Fibroblast of lung (primary cell): ENCODE measurements around the gene RANBP3. TPM values are rescaled to one million over a fixed set of nuclear protein-coding genes. Genes with fewer than 3 reads are reported as not detected.
"Not testable (repeated sequence)": the region's sequence is repeated elsewhere in the genome, so short reads cannot be mapped to it uniquely, and the experiment has no call there.

Source experiments
- DNase-seq, 2 donors: peaks; one replicate each; pipeline versions ENCODE4 v3.0.0 to v3.0.0-alpha.2; 2010; ENCODE audit warnings: low read depth in 2 of 2
- H2AFZ ChIP-seq: 2 replicates; pipeline ENCODE4 v1.5.1; 2012; ENCODE audit warnings: low read length, control low read depth, inconsistent platforms
- H3K27ac ChIP-seq: 2 replicates; pipeline ENCODE4 v1.5.1; 2011; ENCODE audit warnings: low read length, control low read depth; ENCODE audit not compliant: insufficient read depth
- H3K27me3 ChIP-seq: 2 replicates; pipeline ENCODE4 v1.5.1; 2011; ENCODE audit warnings: mild to moderate bottlenecking, low read length; ENCODE audit not compliant: control insufficient read depth, insufficient read depth
- H3K36me3 ChIP-seq: 2 replicates; pipeline ENCODE4 v1.5.1; 2011; ENCODE audit warnings: low read length; ENCODE audit not compliant: control insufficient read depth, insufficient read depth
- H3K4me1 ChIP-seq: 2 replicates; pipeline ENCODE4 v1.5.1; 2011; ENCODE audit warnings: low read length; ENCODE audit not compliant: control insufficient read depth, insufficient read depth; ENCODE audit errors: extremely low read depth
- H3K4me2 ChIP-seq: 2 replicates; pipeline ENCODE4 v1.5.1; 2011; ENCODE audit warnings: low read length, control low read depth; ENCODE audit not compliant: insufficient read depth; ENCODE audit errors: extremely low read depth
- H3K4me3 ChIP-seq, 4 experiments: fragments of 200-600 bp in 1 of 4; sonication (generic) in 1 of 4; replicated peaks in 1 of 4; 2 replicates each; pipeline ENCODE4 v1.5.1; 2011 to 2016; ENCODE audit warnings: low read length in 4 of 4, low read depth in 3 of 4, mild to moderate bottlenecking in 3 of 4, control low read depth in 2 of 4, inconsistent platforms in 1 of 4, mixed read lengths in 1 of 4; ENCODE audit not compliant: insufficient read depth in 1 of 4; ENCODE audit errors: control extremely low read depth in 1 of 4
- H3K79me2 ChIP-seq: 2 replicates; pipeline ENCODE4 v1.5.1; 2012; ENCODE audit warnings: mild to moderate bottlenecking, low read length, inconsistent platforms; ENCODE audit not compliant: control insufficient read depth, insufficient read depth
- H3K9ac ChIP-seq: 2 replicates; pipeline ENCODE4 v1.5.1; 2011; ENCODE audit warnings: mild to moderate bottlenecking, low read length, control low read depth; ENCODE audit not compliant: insufficient read depth
- H3K9me3 ChIP-seq: 2 replicates; pipeline ENCODE4 v1.5.1; 2012; ENCODE audit warnings: low read depth, low read length; ENCODE audit not compliant: control insufficient read depth, insufficient read depth
- H4K20me1 ChIP-seq: 2 replicates; pipeline ENCODE4 v1.5.1; 2011; ENCODE audit warnings: low read length; ENCODE audit not compliant: control insufficient read depth, insufficient read depth; ENCODE audit errors: extremely low read depth
- EZH2 ChIP-seq: IDR thresholded peaks from 2 replicates; pipeline ENCODE4 v1.5.1; 2012; ENCODE audit warnings: low read length, control low read depth, mild to moderate bottlenecking; ENCODE audit errors: missing control alignments
- polyA plus RNA-seq, 2 donors: library from polyadenylated mRNA; depleted of rRNA in 1 of 2; stranded (reverse) in 1 of 2; unstranded in 1 of 2; fragments of >200 nt; gene quantifications; 2 replicates each; pipeline ENCODE4 v1.2.1, GENCODE V29; 2011 to 2012; ENCODE audit warnings: missing spikeins in 1 of 2
- total RNA-seq: library from RNA; depleted of rRNA; stranded (reverse); fragments of >200 nt; gene quantifications from 2 replicates; pipeline ENCODE4 v1.2.1, GENCODE V29; 2014
- TF ChIP-seq, protein P1 (sequence below), 2 donors: IDR thresholded peaks in 1 of 2; conservative IDR thresholded peaks in 1 of 2; 1 replicate in 1 of 2; 2 replicates in 1 of 2; pipeline ENCODE4 v1.5.1; 2011 to 2012; ENCODE audit warnings: low read length in 2 of 2, control low read depth in 1 of 2, inconsistent platforms in 1 of 2, low read depth in 1 of 2, mild to moderate bottlenecking in 1 of 2

RANBP3 gene
- total and polyA plus RNA-seq, 2 donors (not counting 1 experiment from before 2014, with no cell fraction given): 39.8 to 59.4 TPM

DNA sequence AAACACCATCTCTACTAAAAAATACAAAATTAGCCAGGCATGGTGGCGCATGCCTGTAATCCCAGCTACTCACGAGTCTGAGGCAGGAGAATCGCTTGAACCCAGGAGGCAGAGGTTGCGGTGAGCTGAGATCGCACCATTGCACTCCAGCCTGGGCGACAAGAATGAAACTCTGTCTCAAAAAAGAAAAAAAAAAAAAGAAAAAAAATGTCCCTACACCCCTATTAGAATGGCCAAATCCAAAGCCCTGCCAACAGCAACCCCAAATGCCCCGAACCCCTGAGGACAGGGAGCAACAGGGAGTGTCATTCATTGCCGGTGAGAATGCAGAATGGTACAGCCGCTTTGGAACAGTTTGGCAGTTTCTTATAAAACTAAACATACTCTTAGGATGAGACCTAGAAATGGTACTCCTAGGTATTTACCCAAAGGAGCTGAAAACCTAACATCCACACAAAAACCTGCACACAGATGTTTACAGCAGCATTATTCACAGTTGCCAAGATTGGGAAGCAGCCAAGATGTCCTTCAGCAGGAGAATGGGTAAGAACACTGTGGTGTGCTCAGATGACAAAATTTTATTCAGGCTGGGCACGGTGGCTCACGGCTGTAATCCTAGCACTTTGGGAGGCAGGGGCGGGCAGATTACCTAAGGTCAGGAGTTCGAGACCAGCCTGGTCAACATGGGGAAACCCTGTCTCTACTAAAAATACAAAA lies 94.6 kb downstream of the RANBP3 start:
- H3K27ac ChIP-seq, H3K4me1 ChIP-seq, H3K9me3 ChIP-seq, H2AFZ ChIP-seq, H4K20me1 ChIP-seq, DNase-seq, H3K4me3 ChIP-seq, H3K36me3 ChIP-seq, H3K79me2 ChIP-seq, H3K9ac ChIP-seq, H3K4me2 ChIP-seq, H3K27me3 ChIP-seq: not testable (repeated sequence)

DNA sequence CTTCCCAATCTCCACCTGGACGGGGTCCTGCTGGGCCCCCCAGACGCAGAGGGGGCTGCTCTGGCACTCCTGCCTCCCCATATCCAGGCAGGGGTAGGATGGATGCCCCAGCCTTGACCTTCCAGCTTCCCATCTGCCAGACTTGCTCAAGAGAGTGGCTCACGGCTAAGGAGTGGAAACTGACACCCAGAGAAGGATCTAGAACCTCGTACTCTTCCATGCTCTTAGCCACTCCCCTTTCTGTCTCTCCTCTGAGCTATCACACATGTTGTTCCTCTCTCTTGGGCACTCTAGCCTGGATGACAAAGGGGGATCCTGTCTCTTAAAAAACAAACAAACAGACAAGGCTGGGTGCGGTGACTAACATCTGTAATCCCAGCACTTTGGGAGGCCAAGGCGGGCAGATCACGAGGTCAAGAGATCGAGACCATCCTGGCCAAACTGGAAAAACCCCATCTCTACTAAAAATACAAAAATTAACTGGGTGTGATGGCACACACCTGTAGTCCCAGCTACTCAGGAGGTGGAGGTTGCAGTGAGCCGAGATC lies 95.4 kb downstream of the RANBP3 start:
- no peak overlapping the region for H3K27ac ChIP-seq
- no peak overlapping the region for H3K4me3 ChIP-seq
- H3K27me3 ChIP-seq: no peaks in the 10 kb centered on the region
- H3K36me3 ChIP-seq: no peaks in the 10 kb centered on the region
- H3K9ac ChIP-seq: no peak overlapping the region
- peaks cover 5% of the 10 kb centered on the region for H3K4me1 ChIP-seq
- peak in 1 of 2 donors; percentile 37 for DNase-seq
- no peak overlapping the region for H2AFZ ChIP-seq
- H3K9me3 ChIP-seq: no peaks in the 10 kb centered on the region
- no peak overlapping the region for H3K4me2 ChIP-seq
- no peaks in the 10 kb centered on the region for H4K20me1 ChIP-seq
- TF ChIP-seq, protein P1, sequence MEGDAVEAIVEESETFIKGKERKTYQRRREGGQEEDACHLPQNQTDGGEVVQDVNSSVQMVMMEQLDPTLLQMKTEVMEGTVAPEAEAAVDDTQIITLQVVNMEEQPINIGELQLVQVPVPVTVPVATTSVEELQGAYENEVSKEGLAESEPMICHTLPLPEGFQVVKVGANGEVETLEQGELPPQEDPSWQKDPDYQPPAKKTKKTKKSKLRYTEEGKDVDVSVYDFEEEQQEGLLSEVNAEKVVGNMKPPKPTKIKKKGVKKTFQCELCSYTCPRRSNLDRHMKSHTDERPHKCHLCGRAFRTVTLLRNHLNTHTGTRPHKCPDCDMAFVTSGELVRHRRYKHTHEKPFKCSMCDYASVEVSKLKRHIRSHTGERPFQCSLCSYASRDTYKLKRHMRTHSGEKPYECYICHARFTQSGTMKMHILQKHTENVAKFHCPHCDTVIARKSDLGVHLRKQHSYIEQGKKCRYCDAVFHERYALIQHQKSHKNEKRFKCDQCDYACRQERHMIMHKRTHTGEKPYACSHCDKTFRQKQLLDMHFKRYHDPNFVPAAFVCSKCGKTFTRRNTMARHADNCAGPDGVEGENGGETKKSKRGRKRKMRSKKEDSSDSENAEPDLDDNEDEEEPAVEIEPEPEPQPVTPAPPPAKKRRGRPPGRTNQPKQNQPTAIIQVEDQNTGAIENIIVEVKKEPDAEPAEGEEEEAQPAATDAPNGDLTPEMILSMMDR (conservative IDR thresholded peaks at IDR 0.05 in 1 of 2, IDR thresholded peaks at IDR 0.05 in 1 of 2; ENCODE audit: low read depth in 1 of 2, low read length in 2 of 2): no peak
- no peak for TF ChIP-seq EZH2
- H3K79me2 ChIP-seq: no peaks in the 10 kb centered on the region

DNA sequence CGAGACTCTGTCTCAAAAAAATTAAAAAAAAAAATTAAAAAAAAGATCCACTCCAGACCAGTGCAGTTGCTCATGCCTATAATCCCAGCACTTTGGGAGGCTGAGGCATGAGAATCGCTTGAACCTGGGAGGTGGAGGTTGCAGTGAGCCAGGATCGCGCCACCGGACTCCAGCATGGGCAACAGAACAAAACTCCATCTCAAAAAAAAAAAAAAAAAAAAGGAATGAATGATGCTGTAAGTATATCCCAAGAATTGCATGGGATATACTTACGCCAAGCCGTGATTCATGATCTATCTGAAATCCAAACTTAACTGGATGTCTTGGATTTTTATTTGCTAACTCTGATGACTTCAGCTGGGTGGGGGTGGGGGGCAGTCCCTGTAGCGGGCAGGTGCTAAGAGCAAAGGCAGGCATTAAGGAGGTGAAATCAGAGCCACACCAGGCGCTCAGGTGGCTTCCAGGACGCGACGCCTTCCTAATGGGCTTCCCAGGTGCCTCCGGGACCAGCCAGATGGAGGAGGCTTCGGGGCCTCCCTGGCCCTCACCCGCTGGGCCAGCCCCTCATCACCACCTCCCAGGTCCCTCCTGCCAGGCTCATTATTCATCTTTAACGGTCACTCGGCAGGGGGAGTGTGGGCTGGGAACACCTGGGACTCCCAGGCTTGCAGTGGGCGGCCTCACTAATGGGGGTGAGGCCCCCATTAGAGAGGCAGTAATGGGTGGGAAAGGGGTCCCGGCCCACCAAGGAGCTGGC lies 96.2 kb downstream of the RANBP3 start:
- H3K4me1 ChIP-seq: peaks cover 5% of the 10 kb centered on the region
- H3K27ac ChIP-seq: no peak overlapping the region
- no peak for TF ChIP-seq EZH2
- TF ChIP-seq, protein P1 (conservative IDR thresholded peaks at IDR 0.05 in 1 of 2, IDR thresholded peaks at IDR 0.05 in 1 of 2; ENCODE audit: low read depth in 1 of 2, low read length in 2 of 2): no peak
- H3K79me2 ChIP-seq: no peaks in the 10 kb centered on the region
- no peak overlapping the region for H2AFZ ChIP-seq
- no peak overlapping the region for H3K4me3 ChIP-seq
- H3K9me3 ChIP-seq: no peaks in the 10 kb centered on the region
- H3K9ac ChIP-seq: no peak overlapping the region
- H3K4me2 ChIP-seq: no peak overlapping the region
- DNase-seq: no peak
- no peaks in the 10 kb centered on the region for H4K20me1 ChIP-seq
- no peaks in the 10 kb centered on the region for H3K27me3 ChIP-seq
- H3K36me3 ChIP-seq: no peaks in the 10 kb centered on the region
